GM12873 (cell line): Measurements from ENCODE around the gene SIGLEC14.
"Not testable (repeated sequence)": the region's sequence is repeated elsewhere in the genome, so short reads cannot be mapped to it uniquely, and the experiment has no call there.

Experiments used
- TF ChIP-seq, protein P1 (sequence below): IDR thresholded peaks from 2 replicates; pipeline ENCODE4 v1.5.1; 2012; ENCODE audit warnings: low read depth, mild to moderate bottlenecking, moderate library complexity, low read length, control low read depth; ENCODE audit not compliant: insufficient read depth; ENCODE audit errors: missing control alignments

Gene SIGLEC14

DNA sequence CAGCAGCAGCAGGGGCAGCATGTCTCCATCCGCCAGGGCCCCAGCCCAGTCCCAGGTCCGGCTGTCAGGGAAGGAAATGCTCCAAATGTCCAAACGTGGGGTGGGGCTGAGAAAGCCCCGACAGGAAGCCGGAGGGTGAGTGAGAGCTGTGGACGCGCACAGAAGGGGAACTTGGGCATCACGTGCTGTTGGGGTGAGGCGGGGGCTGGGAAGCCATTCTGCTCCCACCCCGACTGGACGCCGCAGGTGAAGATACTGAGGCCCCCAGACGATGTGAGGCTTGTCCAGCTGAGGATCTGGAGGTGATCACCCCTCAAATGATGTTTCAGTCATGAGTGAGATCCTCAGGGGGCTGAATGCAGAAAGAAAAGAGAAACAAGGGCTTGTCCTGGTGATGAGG, 16.3 kb downstream of the SIGLEC14 start, which contains the start of gene SIGLEC5:
SIGLEC5 (minus strand) TSS at position 87 of the 400 bp plus-strand sequence; CDS start at position 21, 66 bp downstream.
- TF ChIP-seq, protein P1, sequence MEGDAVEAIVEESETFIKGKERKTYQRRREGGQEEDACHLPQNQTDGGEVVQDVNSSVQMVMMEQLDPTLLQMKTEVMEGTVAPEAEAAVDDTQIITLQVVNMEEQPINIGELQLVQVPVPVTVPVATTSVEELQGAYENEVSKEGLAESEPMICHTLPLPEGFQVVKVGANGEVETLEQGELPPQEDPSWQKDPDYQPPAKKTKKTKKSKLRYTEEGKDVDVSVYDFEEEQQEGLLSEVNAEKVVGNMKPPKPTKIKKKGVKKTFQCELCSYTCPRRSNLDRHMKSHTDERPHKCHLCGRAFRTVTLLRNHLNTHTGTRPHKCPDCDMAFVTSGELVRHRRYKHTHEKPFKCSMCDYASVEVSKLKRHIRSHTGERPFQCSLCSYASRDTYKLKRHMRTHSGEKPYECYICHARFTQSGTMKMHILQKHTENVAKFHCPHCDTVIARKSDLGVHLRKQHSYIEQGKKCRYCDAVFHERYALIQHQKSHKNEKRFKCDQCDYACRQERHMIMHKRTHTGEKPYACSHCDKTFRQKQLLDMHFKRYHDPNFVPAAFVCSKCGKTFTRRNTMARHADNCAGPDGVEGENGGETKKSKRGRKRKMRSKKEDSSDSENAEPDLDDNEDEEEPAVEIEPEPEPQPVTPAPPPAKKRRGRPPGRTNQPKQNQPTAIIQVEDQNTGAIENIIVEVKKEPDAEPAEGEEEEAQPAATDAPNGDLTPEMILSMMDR = not testable (repeated sequence)

DNA sequence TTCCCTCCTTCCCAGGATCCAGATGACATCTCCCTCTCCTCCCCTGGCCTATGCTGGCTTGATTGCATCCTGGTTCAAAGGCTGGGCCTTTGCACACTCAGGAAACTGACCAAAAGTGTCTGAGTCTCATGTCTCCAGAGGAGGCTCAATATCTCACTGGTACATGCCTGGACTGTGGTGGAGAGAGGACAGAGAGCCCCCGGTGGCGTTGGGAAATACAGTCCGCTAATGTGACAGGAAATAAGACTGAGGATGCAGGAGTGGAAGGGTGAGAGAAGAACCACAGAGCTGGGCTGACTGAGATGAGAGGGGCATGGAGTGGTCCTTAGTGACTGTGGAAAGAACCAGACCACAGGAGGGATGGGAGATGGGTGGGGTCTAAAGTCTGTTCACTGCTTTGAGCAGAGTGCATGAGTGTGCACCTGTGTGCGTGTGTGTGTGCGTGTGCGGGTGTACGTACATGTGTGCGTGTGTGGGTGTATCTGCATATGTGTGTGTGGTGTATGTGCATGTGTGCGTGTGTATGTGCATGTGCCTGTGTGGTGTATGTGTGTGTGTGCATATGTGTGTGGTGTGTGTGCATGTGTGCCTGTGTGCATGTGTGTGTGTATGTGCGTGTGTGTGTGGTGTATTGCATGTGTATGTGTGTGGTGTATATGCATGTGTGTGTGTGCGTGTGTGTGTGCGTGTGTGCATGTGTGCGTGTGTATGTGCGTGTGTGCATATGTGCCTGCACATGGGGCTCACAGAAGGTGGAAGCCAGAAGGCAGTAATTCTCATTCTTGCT, 18.3 kb downstream of the SIGLEC14 start:
- TF ChIP-seq, protein P1 = no peak

DNA sequence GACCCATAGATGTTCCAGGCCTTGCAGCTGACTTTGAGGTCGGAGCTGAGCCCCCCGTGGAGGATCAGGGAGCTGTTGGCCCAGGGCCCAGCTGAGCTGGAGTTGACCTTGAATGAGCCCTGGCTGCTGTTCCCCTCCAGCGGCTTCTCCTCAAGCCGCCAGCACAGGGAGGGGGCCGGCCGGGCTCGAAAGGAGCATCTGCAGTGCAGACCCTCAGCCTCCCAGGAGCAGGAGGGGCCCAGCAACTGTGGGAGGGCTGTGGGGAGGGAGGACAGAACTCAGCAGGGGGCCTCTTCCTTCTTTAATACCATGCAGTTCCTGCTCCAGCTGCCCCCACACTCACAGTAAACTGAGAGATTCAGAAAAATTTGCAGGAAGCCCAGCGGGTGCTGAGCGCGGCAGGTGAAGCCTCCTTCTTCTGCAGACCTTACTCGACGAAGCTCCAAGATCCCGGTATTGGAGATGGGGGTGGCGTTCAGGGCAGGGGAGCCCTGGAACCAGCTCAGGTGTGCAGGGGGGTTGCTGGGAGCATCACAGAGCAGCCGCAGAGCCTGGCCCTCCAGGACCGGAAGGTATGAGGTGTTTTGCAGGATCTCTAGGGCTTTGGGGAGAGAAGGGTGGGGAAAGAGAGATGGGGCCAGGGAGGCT, 19.0 kb downstream of the SIGLEC14 start:
- TF ChIP-seq, protein P1 = no peak

DNA sequence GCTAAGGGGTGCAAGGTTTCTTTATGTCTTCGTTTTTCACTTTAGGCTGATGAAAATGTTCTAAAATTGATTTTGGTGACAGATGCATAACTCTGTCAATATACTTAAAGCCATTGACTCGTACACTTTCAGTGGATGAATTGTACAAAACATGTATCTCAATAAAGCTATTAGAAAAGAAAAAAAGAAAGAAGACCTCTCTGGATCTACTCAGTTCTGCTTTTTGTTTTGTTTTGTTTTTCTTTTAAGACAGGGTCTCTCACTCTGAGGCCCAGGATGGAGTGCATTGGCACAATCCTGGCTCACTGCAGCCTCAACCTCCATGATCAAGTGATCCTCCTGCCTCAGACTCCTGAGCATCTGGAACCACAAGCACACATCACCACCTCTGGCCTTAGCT, 19.9 kb downstream of the SIGLEC14 start:
- TF ChIP-seq, protein P1 = no peak

DNA sequence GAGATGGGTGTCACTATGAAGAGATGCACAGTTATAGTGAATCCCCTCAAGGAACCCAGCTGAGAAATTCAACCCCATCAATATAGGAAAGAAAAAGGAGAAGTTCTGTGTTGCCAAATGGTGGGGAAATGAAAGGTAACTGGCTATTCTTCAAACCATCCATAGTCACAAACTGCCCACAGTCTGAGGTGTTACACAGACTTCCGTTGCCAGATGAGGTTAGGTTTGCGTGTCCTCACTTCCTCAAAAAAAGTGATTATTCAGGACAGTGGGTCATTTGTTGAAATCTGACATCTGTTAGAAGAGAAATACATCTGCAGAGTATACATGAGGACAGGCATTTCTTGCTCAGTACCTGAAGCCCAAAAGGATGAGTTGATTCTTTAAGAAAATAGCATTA, 25.4 kb downstream of the SIGLEC14 start:
- TF ChIP-seq, protein P1 = no peak

DNA sequence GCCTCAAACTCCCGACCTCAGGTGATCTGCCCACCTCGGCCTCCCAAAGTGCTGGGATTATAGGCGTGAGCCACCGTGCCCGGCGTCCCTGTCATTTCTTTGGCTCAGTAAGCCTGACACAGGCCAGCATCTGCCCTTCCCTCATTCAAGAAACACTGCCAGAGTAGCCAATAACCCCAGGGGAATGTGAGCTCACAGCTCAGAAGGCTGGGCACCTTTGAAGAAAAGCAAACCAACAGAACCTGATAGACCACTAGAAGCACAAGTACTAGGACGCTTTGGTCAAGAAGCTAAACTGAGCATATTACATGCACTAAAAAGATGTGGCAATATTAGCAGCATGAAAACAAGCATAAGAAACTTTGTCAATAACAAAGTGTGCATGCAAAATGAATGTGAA, 30.6 kb downstream of the SIGLEC14 start:
- TF ChIP-seq, protein P1 = no peak

DNA sequence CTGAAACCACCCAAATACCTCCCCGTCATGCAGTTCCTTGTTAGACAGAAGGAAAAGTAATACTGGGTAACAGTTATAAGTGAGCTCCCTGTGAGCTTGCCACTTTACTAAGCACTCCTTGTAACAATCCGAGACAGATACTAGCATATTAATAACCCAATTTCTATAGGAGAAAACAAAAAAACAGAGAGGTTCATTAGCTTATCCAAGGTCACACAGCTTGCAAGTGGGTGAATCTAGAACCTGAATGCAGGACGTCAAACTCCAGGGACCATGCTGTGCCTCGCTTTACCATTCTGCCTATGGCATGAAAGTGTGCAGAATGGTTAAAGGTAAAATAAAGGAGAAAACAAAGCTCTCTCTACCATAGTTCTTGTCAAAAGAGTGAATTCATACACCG, 31.8 kb downstream of the SIGLEC14 start:
- TF ChIP-seq, protein P1 = no peak
